PC-3 (cell line): Measurements from ENCODE around the gene RASD2.

Experiments used
- EZH2 ChIP-seq: fragments of 300-600 bp; sonication (generic); IDR thresholded peaks from one replicate; pipeline ENCODE4 v1.6.1; 2017; ENCODE audit warnings: antibody characterized with exemption, mild to moderate bottlenecking, low read length; ENCODE audit not compliant: unreplicated experiment
- TF ChIP-seq, protein P1 (sequence below): fragments of 300-600 bp; sonication (generic); conservative IDR thresholded peaks from 2 replicates; pipeline ENCODE4 v1.5.1; 2017; ENCODE audit warnings: antibody characterized with exemption, low read depth, mild to moderate bottlenecking, low read length

DNA sequence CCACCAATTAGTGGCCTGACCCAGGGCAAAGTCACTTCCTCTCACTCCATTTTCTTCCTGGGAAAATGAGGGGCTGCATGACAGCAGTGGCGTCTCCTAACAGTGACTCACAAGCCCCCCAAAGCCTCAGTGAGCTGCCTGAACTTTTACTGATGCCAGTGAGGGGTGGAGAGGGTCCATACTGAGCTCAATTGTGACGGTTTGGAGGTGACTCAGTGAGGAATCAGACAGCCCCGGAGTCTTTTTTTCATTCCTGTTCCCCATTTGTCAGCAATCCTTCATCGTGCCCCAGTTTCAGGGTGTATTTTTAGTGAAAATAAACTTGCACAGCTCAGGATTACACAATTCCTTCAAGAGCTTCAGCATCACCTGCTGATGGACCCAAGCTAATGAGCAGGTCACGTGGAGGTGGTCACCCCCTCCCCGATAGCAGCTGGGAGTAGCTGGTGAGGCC is 30.1 kb upstream of the RASD2 start:
- TF ChIP-seq, protein P1, sequence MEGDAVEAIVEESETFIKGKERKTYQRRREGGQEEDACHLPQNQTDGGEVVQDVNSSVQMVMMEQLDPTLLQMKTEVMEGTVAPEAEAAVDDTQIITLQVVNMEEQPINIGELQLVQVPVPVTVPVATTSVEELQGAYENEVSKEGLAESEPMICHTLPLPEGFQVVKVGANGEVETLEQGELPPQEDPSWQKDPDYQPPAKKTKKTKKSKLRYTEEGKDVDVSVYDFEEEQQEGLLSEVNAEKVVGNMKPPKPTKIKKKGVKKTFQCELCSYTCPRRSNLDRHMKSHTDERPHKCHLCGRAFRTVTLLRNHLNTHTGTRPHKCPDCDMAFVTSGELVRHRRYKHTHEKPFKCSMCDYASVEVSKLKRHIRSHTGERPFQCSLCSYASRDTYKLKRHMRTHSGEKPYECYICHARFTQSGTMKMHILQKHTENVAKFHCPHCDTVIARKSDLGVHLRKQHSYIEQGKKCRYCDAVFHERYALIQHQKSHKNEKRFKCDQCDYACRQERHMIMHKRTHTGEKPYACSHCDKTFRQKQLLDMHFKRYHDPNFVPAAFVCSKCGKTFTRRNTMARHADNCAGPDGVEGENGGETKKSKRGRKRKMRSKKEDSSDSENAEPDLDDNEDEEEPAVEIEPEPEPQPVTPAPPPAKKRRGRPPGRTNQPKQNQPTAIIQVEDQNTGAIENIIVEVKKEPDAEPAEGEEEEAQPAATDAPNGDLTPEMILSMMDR: no peak
- TF ChIP-seq EZH2: no peak
